Lower leg skin (tissue), 4 donors: ENCODE data around the gene NFIA. TPM values are rescaled to one million over a fixed set of nuclear protein-coding genes. Genes with fewer than 3 reads are reported as not detected.

Experiments used
- DNase-seq, 2 donors: peaks; one replicate each; pipeline ENCODE4 v3.0.0-alpha.2; 2019; ENCODE audit warnings: low spot score in 2 of 2
- H3K4me3 ChIP-seq: fragments of 200-600 bp; sonication (generic); 2 replicates; pipeline ENCODE4 v1.5.1; 2017; ENCODE audit warnings: mild to moderate bottlenecking, low read depth; ENCODE audit not compliant: poor library complexity, severe bottlenecking
- CTCF ChIP-seq, 3 donors: fragments of 450-650 bp; IDR thresholded peaks; one replicate each; pipeline ENCODE4 v1.5.1; 2016; ENCODE audit warnings: antibody characterized with exemption in 3 of 3, mild to moderate bottlenecking in 3 of 3, moderate library complexity in 2 of 3
- POLR2A ChIP-seq, 2 donors: fragments of 450-650 bp; IDR thresholded peaks; one replicate each; pipeline ENCODE4 v1.6.1; 2016 to 2017; ENCODE audit warnings: antibody characterized with exemption in 2 of 2, mild to moderate bottlenecking in 1 of 2, moderate library complexity in 1 of 2
- WGBS, 2 donors: methylation state at CpG; one replicate each; pipeline ENCODE4 v1.1.5; 2018; 5-methylcytosine and 5-hydroxymethylcytosine counted together
- intact Hi-C: fragments of 100-400 bp; cut with DNase I; formaldehyde crosslinking; loops from one replicate; pipeline ENCODE4 v1.15.0; 2023; ENCODE audit warnings: low total_unique reads
- total RNA-seq, 4 donors: library from RNA; depleted of rRNA; stranded (reverse); fragments of >200 nt; gene quantifications; one replicate each; pipeline ENCODE4 v1.1.0, GENCODE V29; 2016

The NFIA gene
- total RNA-seq, 4 donors from 2014 or later: 26.0 to 32.5 (median 30.3) TPM

DNA sequence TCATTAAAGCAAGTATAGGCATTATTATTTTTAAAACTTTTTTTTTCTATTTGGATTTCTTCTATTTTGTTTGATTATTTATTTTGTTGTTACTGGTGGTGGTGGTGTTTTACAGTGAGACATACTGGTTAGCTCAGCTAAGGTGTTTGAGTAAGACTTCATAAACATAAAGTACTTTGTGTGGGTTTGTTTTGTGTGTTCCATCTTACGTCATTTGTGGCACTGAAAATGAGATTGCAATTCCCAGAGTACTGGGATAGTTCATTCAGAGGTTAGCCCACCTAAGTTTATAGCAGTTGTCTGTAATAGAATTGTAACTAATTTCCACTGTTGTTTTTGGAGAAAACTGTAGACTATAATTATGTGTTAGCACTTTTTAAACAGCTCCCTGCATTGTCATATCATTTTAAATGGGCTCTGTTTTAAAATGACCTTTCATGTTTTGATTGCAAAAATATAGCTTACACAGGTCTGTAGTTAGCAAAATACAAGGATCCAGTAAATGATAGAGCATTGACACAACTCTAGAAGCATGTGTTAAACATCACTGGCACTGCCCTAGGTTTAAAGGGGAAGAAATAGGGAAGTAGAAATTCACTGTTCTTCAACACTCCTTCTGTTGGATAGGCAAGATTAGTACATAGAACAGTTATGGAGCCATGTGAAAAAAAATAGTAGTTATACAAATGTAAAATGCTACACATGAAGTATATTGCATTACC lies 171.7 kb downstream of the NFIA start:
- DNase-seq: no peak
- WGBS, 2 donors: 47 to 64% methylated on average over 1 of the region's 1 CpG
- intact Hi-C loops: no loop called here
- no peak overlapping the region for H3K4me3 ChIP-seq
- no peak for TF ChIP-seq CTCF (IDR thresholded peaks at IDR 0.05)
- TF ChIP-seq POLR2A (IDR thresholded peaks at IDR 0.05): no peak

- 1 to 6% methylated on average over 6 of the region's 6 CpGs for WGBS, 2 donors
- TF ChIP-seq POLR2A (IDR thresholded peaks at IDR 0.05) (no peak), CTCF (IDR thresholded peaks at IDR 0.05) (no peak)
- DNase-seq: peak in 1 of 2 donors; percentile 53
- no peak overlapping the region for H3K4me3 ChIP-seq
- intact Hi-C loops: no loop called here
These were observed 172.4 kb downstream of the NFIA start for GRCh38 chr1:61254634-61255357.

DNA sequence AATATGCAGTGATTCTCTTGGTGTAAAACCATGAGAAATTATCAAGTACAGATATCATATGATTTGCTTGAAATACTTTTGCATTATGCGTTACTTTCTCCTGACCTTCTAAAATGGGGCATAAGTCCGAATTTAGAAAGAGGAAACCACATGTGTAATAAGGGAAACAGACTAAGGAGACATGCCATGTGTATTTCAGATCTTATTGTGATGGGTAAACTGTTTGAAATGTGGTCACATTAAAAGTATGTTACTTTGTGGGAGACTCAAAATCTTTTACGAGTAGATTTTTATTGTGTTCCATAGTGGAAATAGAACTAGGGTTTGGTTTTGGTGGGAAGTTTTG lies 173.0 kb downstream of the NFIA start:
- intact Hi-C loops: no loop called here
- TF ChIP-seq CTCF (IDR thresholded peaks at IDR 0.05) (no peak), POLR2A (IDR thresholded peaks at IDR 0.05) (no peak)
- no peak overlapping the region for H3K4me3 ChIP-seq
- DNase-seq: no peak
- 14 to 15% methylated on average over 3 of the region's 3 CpGs for WGBS, 2 donors

GRCh38 chr1:61259379-61260148 lies 177.2 kb downstream of the NFIA start:
- no peak overlapping the region for H3K4me3 ChIP-seq
- 45 to 46% methylated on average over 9 of the region's 9 CpGs for WGBS, 2 donors
- DNase-seq: no peak
- TF ChIP-seq POLR2A (IDR thresholded peaks at IDR 0.05) (no peak), CTCF (IDR thresholded peaks at IDR 0.05) (no peak)
- intact Hi-C loops: no loop called here

GRCh38 chr1:61260171-61260570 lies 177.8 kb downstream of the NFIA start:
- WGBS, 2 donors: 94% methylated on average over 7 of the region's 7 CpGs
- intact Hi-C loops: no loop called here
- no peak for DNase-seq
- H3K4me3 ChIP-seq: no peak overlapping the region
- TF ChIP-seq CTCF (IDR thresholded peaks at IDR 0.05) (no peak), POLR2A (IDR thresholded peaks at IDR 0.05) (no peak)
